Aortic smooth muscle cell (primary cell): Measurements from ENCODE around the gene SVOP. TPM values are rescaled to one million over a fixed set of nuclear protein-coding genes. Genes with fewer than 3 reads are reported as not detected.

Source experiments
- total RNA-seq: library from RNA; depleted of rRNA; stranded (reverse); fragments of >200 nt; gene quantifications from 2 replicates; pipeline ENCODE4 v1.2.3, GENCODE V29; 2014

The SVOP gene
- not detected in 2 replicates for total RNA-seq

GRCh38 chr12:109020796-109021380, at the start of gene SVOP:
TSS of gene SVOP (minus strand) at chr12:109021068. CDS start at chr12:109020868, 200 bp downstream.

GRCh38 chr12:109052414-109053323, 31.8 kb upstream of the SVOP start, which contains the start of gene USP30:
TSS of gene USP30 (plus strand) at chr12:109052576. CDS start at chr12:109052679, 103 bp downstream.

DNA sequence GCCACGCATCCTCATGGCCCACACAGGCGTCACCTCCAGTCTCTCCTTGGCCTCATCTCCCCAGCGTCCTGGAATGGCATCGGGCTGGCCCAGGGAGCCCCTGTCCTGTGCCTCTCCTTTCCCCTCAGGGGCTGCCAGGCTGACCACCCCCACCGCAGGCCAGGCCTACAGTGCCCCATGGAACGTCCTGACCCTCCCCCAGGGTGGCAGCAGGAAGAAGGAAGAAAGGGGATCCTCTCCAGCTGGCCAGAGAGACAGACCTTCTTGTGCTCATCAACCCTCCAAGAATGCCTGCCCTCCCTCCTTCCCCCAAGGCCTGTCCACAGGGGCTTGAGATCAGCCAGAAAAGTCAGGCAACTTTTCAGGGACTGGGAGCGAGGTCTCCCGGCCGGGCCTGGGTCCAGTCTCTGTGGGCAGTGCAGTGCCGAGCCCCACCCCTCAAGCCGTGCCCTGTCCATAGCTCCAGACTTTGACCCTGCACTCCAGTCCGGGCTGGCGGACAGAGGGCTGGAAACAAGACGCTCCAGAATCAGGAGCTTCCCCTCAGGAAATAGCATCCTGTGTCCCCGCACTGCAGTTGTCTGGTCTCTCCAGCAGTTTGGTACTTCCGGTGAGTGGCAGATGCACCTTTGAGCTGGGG, 141.1 kb downstream of the SVOP start, which contains the start of gene DAO:
Gene DAO, plus strand, starts transcription at position 478 of the 640 bp plus-strand sequence. CDS start 4,915 bp downstream, outside the sequence.

Other genes with a start within 250 kb of the SVOP start
- 27.0 and 49.8 TPM in 2 replicates for gene SSH1, start 163.5 kb downstream of the SVOP start, total RNA-seq
- not detected in 2 replicates for gene DAO, start 141.0 kb downstream of the SVOP start, total RNA-seq
- gene USP30, start 31.5 kb upstream of the SVOP start, total RNA-seq, result 7.3 and 8.4 TPM in 2 replicates
- gene ALKBH2, start 72.4 kb upstream of the SVOP start, total RNA-seq, result 15.0 and 19.8 TPM in 2 replicates
- 16.1 and 16.6 TPM in 2 replicates for gene UNG, start 76.5 kb upstream of the SVOP start, total RNA-seq
- gene ACACB, start 95.5 kb upstream of the SVOP start, total RNA-seq, result 5.9 and 7.0 TPM in 2 replicates